Fibroblast of mammary gland (primary cell): ENCODE results near the gene AGK.
A peak's percentile ranks its signal among the peaks of the same experiment; 100 is the strongest.

Source experiments
- DNase-seq: peaks from one replicate; pipeline ENCODE4 v3.0.0-alpha.2; 2010; ENCODE audit warnings: low read depth
- H3K4me3 ChIP-seq: 2 replicates; pipeline ENCODE4 v1.5.1; 2011; ENCODE audit warnings: low read depth, mild to moderate bottlenecking, low read length, moderate library complexity; ENCODE audit not compliant: control insufficient read depth
- TF ChIP-seq, protein P1 (sequence below): conservative IDR thresholded peaks from 2 replicates; pipeline ENCODE4 v1.5.1; 2011; ENCODE audit warnings: low read depth, low read length, inconsistent platforms; ENCODE audit not compliant: control insufficient read depth, insufficient read depth

Gene AGK

GRCh38 chr7:141671705-141672496 is 120.7 kb downstream of the AGK start:
- no peak for DNase-seq
- TF ChIP-seq, protein P1, sequence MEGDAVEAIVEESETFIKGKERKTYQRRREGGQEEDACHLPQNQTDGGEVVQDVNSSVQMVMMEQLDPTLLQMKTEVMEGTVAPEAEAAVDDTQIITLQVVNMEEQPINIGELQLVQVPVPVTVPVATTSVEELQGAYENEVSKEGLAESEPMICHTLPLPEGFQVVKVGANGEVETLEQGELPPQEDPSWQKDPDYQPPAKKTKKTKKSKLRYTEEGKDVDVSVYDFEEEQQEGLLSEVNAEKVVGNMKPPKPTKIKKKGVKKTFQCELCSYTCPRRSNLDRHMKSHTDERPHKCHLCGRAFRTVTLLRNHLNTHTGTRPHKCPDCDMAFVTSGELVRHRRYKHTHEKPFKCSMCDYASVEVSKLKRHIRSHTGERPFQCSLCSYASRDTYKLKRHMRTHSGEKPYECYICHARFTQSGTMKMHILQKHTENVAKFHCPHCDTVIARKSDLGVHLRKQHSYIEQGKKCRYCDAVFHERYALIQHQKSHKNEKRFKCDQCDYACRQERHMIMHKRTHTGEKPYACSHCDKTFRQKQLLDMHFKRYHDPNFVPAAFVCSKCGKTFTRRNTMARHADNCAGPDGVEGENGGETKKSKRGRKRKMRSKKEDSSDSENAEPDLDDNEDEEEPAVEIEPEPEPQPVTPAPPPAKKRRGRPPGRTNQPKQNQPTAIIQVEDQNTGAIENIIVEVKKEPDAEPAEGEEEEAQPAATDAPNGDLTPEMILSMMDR, result no peak

DNA sequence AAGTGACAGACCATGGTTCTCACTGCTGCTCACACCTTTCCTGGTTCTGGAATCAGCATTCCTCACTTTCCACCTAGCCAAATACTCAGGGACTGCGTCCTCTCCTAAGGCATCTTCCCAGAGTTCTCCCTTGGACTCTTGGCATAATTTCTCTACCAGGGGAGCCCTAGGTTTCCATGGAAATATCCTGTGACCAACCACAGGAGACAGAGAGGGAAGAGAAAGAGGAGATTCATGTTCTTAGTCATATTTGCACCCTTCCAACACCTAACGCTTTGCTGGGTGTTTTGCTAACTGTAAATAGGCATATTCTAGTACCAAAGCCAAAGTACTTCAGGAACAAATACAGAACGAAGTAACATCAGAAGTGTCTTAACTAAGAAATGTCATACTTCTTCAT is 122.1 kb downstream of the AGK start:
- no peak overlapping the region for H3K4me3 ChIP-seq
- TF ChIP-seq, protein P1, result no peak
- no peak for DNase-seq

More at GRCh38 chr7:141671705-141672496, 120.7 kb downstream of the AGK start:
- no peak overlapping the region for H3K4me3 ChIP-seq

DNA sequence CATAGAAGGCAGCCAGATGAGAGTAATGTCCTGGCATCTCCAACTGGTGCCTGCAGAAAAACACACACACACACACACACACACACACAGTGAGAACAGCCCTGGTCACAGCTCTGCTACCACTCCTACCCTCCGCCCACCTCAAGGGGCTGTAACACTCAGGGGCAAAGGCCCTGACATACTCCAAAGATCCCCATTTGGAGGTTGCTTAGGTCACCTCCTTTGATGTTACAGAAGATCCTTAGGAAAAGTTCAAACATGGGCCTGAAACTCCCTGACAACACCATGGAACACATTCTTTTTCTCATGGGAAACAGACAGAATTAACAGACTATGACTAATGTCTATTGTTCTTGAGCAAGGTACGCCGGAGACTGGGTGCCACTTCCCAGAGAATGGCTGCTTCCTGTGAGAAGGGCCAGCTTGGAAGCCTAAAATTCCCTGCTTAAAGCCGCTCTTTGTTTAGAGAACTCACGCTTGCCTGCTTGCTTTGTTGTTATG is 123.0 kb downstream of the AGK start:
- no peak overlapping the region for H3K4me3 ChIP-seq
- TF ChIP-seq, protein P1, result no peak
- no peak for DNase-seq

DNA sequence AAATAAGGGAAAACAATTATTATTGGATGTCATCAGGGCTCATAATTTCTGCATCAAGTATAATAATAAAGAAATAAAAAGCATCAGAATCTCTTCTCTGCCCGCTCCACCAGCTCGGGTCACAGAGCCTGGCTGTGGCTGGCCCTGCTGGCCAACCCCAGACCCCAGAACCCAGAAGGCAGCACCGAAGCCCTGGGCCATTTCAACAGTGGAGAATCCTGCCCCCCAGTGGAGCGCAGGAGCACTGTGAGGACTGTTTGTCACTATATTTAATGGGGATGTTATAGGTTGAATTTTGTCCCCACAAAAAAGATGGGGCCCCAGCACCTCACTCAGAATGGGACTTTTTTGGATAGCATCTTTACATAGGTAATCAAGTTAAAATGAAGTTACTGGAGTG is 123.5 kb downstream of the AGK start:
- TF ChIP-seq, protein P1, result peak; percentile 37
- DNase-seq, result no peak

GRCh38 chr7:141675436-141676215 is 124.4 kb downstream of the AGK start:
- no peak for DNase-seq
- TF ChIP-seq, protein P1, result no peak
- H3K4me3 ChIP-seq, result no peak overlapping the region

More for the DNA sequence above, 123.5 kb downstream of the AGK start:
- no peak overlapping the region for H3K4me3 ChIP-seq

- DNase-seq, result peak; percentile 55
- TF ChIP-seq, protein P1, result no peak
- H3K4me3 ChIP-seq, result no peak overlapping the region
Observed at GRCh38 chr7:141676618-141677017, 125.4 kb downstream of the AGK start.
